ENCODE results near the gene ZNF12.

Gene ZNF12

DNA sequence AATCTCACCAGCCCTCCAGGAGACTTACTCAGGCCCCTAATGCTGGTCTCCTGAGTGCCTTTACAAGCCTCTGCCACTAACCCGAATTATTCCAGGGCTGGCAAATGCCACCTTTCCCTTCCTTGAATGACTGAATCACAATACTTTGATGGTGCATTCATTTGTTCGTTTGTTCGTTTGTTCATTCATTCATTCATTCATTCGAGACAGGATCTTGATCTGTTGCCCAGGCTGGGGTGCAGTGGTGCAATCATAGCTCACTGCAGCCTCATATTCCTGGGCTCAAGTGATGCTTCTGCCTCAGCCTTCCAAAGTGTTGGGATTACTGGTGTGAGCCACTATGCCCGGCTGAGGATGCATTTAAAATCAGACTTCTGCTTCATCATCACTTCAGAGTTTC lies 6.0 kb downstream of the ZNF12 start:
- no peak overlapping the region for H3K4me2 ChIP-seq (ENCODE audit: low read length)
- peaks cover 19% of the 10 kb centered on the region for H3K79me2 ChIP-seq (ENCODE audit: insufficient read depth, low read length)
- TF ChIP-seq, protein P1, sequence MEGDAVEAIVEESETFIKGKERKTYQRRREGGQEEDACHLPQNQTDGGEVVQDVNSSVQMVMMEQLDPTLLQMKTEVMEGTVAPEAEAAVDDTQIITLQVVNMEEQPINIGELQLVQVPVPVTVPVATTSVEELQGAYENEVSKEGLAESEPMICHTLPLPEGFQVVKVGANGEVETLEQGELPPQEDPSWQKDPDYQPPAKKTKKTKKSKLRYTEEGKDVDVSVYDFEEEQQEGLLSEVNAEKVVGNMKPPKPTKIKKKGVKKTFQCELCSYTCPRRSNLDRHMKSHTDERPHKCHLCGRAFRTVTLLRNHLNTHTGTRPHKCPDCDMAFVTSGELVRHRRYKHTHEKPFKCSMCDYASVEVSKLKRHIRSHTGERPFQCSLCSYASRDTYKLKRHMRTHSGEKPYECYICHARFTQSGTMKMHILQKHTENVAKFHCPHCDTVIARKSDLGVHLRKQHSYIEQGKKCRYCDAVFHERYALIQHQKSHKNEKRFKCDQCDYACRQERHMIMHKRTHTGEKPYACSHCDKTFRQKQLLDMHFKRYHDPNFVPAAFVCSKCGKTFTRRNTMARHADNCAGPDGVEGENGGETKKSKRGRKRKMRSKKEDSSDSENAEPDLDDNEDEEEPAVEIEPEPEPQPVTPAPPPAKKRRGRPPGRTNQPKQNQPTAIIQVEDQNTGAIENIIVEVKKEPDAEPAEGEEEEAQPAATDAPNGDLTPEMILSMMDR (IDR thresholded peaks at IDR 0.05; ENCODE audit: low read length): no peak
- no peak for TF ChIP-seq EZH2 (IDR thresholded peaks at IDR 0.05; ENCODE audit: borderline replicate concordance, low read length)
- H3K27me3 ChIP-seq (ENCODE audit: insufficient read depth, low read length): no peaks in the 10 kb centered on the region
- peaks cover 8% of the 10 kb centered on the region for H3K4me1 ChIP-seq (ENCODE audit: insufficient read depth, low read length, severe bottlenecking)
- H3K4me3 ChIP-seq (ENCODE audit: low read depth, low read length, poor library complexity, severe bottlenecking): no peak overlapping the region
- H3K9ac ChIP-seq (ENCODE audit: low read length): no peak overlapping the region
- H3F3A ChIP-seq (ENCODE audit: insufficient read depth, low read length): no peaks in the 10 kb centered on the region
- H2AFZ ChIP-seq (ENCODE audit: low read length): no peak overlapping the region
- H3K27ac ChIP-seq (ENCODE audit: low read depth, low read length, poor library complexity, severe bottlenecking): no peak overlapping the region
- peaks cover 46% of the 10 kb centered on the region for H3K9me3 ChIP-seq (ENCODE audit: low read length)
- peaks cover 91% of the 10 kb centered on the region for H3K36me3 ChIP-seq (ENCODE audit: insufficient read depth, low read length)
- no peaks in the 10 kb centered on the region for H3K9me2 ChIP-seq (ENCODE audit: low read depth, low read length)
- no peaks in the 10 kb centered on the region for H4K20me1 ChIP-seq (ENCODE audit: insufficient read depth, low read length)

DNA sequence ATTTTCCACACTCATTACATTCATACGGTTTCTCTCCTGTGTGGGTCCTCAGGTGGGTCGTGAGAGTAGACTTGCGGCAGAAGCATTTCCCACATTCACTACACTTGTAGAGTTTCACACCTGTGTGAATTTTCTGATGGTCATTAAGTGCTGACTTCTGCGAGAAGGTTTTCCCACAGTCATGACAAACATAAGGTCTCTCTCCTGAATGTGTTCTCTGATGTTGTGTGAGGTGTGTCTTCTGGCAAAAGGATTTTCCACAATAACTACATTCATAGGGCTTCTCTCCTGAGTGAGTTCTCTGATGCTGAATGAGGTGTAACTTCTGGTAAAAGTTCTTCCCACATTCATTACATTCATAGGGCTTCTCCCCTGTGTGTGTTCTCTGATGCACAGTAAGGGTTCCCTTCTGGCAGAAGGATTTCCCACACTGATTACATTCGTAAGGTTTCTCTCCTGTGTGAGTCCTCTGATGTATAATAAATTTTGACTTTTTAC lies 15.1 kb downstream of the ZNF12 start:
- Histone ChIP-seq H3K36me3 (ENCODE audit: insufficient read depth, low read length) (peaks cover 100% of the 10 kb centered on the region), H3K27me3 (ENCODE audit: insufficient read depth, low read length) (no peaks in the 10 kb centered on the region), H3K79me2 (ENCODE audit: insufficient read depth, low read length) (no peaks in the 10 kb centered on the region), H3F3A (ENCODE audit: insufficient read depth, low read length) (peaks cover 9% of the 10 kb centered on the region), H3K4me1 (ENCODE audit: insufficient read depth, low read length, severe bottlenecking) (no peaks in the 10 kb centered on the region), H3K9me2 (ENCODE audit: low read depth, low read length) (no peaks in the 10 kb centered on the region), H2AFZ (ENCODE audit: low read length) (no peak overlapping the region), H3K4me2 (ENCODE audit: low read length) (no peak overlapping the region), H3K4me3 (ENCODE audit: low read depth, low read length, poor library complexity, severe bottlenecking) (no peak overlapping the region), H3K9me3 (ENCODE audit: low read length) (peaks cover 89% of the 10 kb centered on the region), H3K27ac (ENCODE audit: low read depth, low read length, poor library complexity, severe bottlenecking) (no peak overlapping the region), H4K20me1 (ENCODE audit: insufficient read depth, low read length) (no peaks in the 10 kb centered on the region), H3K9ac (ENCODE audit: low read length) (no peak overlapping the region)
- no peak for TF ChIP-seq EZH2 (IDR thresholded peaks at IDR 0.05; ENCODE audit: borderline replicate concordance, low read length)
- TF ChIP-seq, protein P1 (IDR thresholded peaks at IDR 0.05; ENCODE audit: low read length): no peak

DNA sequence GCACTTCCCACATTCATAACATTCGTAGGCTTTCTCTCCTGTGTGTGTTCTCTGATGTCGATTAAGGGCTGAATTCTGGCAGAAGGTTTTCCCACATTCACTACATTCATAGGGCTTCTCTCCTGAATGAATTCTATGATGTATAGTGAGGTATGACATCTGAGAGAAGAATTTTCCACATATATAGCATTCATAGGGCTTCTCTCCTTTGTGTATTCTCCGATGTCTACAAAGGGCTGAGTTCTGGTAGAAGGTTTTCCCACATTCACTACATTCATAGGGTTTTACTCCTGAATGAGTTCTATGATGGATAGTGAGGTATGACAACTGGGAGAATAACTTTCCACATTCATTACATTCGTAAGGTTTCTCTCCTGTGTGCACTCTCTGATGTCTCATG lies 15.6 kb downstream of the ZNF12 start:
- H2AFZ ChIP-seq (ENCODE audit: low read length): no peak overlapping the region
- H3K4me3 ChIP-seq (ENCODE audit: low read depth, low read length, poor library complexity, severe bottlenecking): no peak overlapping the region
- H3K9ac ChIP-seq (ENCODE audit: low read length): no peak overlapping the region
- H3K9me3 ChIP-seq (ENCODE audit: low read length): peaks cover 87% of the 10 kb centered on the region
- no peak overlapping the region for H3K4me2 ChIP-seq (ENCODE audit: low read length)
- no peak overlapping the region for H3K27ac ChIP-seq (ENCODE audit: low read depth, low read length, poor library complexity, severe bottlenecking)
- no peaks in the 10 kb centered on the region for H3K27me3 ChIP-seq (ENCODE audit: insufficient read depth, low read length)
- no peaks in the 10 kb centered on the region for H3K4me1 ChIP-seq (ENCODE audit: insufficient read depth, low read length, severe bottlenecking)
- H3K79me2 ChIP-seq (ENCODE audit: insufficient read depth, low read length): no peaks in the 10 kb centered on the region
- no peaks in the 10 kb centered on the region for H4K20me1 ChIP-seq (ENCODE audit: insufficient read depth, low read length)
- H3K9me2 ChIP-seq (ENCODE audit: low read depth, low read length): no peaks in the 10 kb centered on the region
- peaks cover 99% of the 10 kb centered on the region for H3K36me3 ChIP-seq (ENCODE audit: insufficient read depth, low read length)
- no peak for TF ChIP-seq EZH2 (IDR thresholded peaks at IDR 0.05; ENCODE audit: borderline replicate concordance, low read length)
- TF ChIP-seq, protein P1 (IDR thresholded peaks at IDR 0.05; ENCODE audit: low read length): no peak
- H3F3A ChIP-seq (ENCODE audit: insufficient read depth, low read length): peaks cover 9% of the 10 kb centered on the region

Measured in OCI-LY1 (cell line).